NCI-H2171 (cell line): Measurements from ENCODE around the gene NIPA2.
A peak's percentile ranks its signal among the peaks of the same experiment; 100 is the strongest.

Source experiments
- DNase-seq: peaks from one replicate; lab custom pipeline; 2025; lab: John Stamatoyannopoulos, UW

Gene NIPA2

GRCh38 chr15:22902981-22903380 lies 64.5 kb downstream of the NIPA2 start:
- DNase-seq, result no peak

GRCh38 chr15:22903427-22903826 lies 65.0 kb downstream of the NIPA2 start:
- no peak for DNase-seq

- DNase-seq, result peak; percentile 78
Measured at GRCh38 chr15:22903961-22904534, 65.6 kb downstream of the NIPA2 start.

- DNase-seq, result peak; percentile 81
Measured at GRCh38 chr15:22904736-22905135, 66.3 kb downstream of the NIPA2 start.

- no peak for DNase-seq
Measured at GRCh38 chr15:22907161-22907950, 68.9 kb downstream of the NIPA2 start.

GRCh38 chr15:22908830-22909229 lies 70.4 kb downstream of the NIPA2 start:
- no peak for DNase-seq

GRCh38 chr15:22911306-22911705 lies 72.8 kb downstream of the NIPA2 start:
- DNase-seq, result no peak

GRCh38 chr15:22912256-22912655 lies 73.8 kb downstream of the NIPA2 start:
- no peak for DNase-seq

GRCh38 chr15:22913646-22914380 lies 75.3 kb downstream of the NIPA2 start:
- DNase-seq, result no peak

- no peak for DNase-seq
Measured at GRCh38 chr15:22915866-22916515, 77.5 kb downstream of the NIPA2 start.

- DNase-seq, result no peak
Measured at GRCh38 chr15:22916606-22917350, 78.3 kb downstream of the NIPA2 start.

- no peak for DNase-seq
Measured at GRCh38 chr15:22917556-22917955, 79.1 kb downstream of the NIPA2 start.
